Anterior cingulate cortex (tissue), 58 donors: ENCODE data around the gene STMND1.

ENCODE experiments used
- DNase-seq, 58 donors: peaks; one replicate each; lab custom pipeline; 2025; lab: John Stamatoyannopoulos, UW

Gene STMND1

DNA sequence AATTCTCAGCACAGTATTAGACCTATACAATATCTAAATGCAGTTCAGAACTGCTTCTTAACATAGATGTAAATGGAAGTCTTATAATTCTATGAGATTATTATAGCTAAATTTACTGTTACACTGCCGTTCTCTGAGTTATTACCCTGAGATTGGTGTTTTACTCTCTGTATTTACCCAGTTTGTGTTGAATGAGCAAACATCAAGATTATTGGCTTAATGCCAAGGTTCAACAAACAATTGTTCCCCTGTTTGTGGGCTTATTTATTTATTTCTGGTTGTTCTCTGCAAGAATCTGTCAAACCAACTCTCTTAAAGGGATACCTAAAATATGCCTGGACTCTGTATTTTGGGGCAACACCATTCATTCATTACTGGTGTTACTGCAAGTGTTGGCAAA is 5.2 kb upstream of the STMND1 start:
- peak in 2 of 58 donors; percentile 21 to 78 for DNase-seq

DNA sequence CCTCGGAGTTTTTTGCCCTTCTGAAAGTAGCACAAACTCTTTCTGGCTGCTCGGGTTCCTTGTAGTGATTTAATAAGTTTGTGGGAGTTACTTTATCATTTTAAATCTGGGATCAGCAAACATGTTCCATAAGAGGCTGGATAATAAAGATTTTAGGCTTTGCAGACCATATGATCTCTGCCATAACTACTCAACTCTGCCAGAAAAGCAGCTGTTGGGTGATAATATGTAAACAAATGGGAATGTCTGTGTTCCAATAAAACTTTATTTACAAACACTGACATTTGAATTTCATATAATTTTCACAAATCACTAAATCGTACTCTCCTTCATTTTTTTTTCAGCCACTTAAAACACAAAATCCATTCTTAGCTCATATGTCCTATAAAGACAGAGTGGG is 3.9 kb upstream of the STMND1 start:
- DNase-seq, result no peak

- no peak for DNase-seq
Measured at GRCh38 chr6:17098538-17098937, 3.3 kb upstream of the STMND1 start.

GRCh38 chr6:17099401-17100059 is 2.3 kb upstream of the STMND1 start:
- no peak for DNase-seq

DNA sequence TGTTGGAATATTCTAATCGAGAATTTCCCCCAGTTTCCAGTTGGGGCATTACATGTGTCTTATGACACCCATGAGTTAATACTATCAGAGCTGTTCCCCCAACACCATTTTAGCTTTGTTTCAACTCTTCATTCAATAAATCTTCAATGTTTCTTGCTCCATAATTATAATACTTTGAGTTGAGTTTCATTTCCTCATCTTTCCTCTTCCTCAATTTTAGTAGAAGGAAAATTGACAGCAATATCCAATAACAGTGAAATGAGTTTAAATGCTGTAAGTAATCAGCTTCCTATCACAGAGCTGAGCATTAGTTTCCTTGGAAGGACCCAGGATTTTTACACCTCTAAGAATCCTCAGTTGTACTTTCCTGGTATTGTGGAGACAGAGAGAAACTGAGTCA is 1.0 kb upstream of the STMND1 start:
- DNase-seq, result no peak

- DNase-seq, result no peak
Measured at GRCh38 chr6:17102258-17102870, 514 bp downstream of the STMND1 start.

DNA sequence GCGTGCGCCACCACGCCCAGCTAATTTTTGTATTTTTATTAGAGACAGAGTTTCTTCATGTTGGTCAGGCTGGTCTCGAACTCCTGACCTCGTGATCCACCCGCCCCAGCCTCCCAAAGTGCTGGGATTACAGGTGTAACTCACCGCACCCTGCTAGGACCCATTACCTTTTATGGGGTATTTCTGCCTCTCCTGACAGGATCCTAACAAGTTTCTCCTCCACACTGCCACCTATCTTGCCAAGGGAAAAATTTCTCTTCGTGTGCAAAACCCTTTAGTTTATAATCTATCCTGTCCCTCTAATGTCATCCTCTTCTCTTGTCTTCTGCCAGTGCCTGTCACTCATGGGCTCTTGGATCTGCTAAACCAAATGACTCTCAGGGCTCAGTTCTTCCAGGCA is 1.9 kb downstream of the STMND1 start:
- no peak for DNase-seq

- DNase-seq, result no peak
Measured at GRCh38 chr6:17107863-17108262, 6.0 kb downstream of the STMND1 start.

DNA sequence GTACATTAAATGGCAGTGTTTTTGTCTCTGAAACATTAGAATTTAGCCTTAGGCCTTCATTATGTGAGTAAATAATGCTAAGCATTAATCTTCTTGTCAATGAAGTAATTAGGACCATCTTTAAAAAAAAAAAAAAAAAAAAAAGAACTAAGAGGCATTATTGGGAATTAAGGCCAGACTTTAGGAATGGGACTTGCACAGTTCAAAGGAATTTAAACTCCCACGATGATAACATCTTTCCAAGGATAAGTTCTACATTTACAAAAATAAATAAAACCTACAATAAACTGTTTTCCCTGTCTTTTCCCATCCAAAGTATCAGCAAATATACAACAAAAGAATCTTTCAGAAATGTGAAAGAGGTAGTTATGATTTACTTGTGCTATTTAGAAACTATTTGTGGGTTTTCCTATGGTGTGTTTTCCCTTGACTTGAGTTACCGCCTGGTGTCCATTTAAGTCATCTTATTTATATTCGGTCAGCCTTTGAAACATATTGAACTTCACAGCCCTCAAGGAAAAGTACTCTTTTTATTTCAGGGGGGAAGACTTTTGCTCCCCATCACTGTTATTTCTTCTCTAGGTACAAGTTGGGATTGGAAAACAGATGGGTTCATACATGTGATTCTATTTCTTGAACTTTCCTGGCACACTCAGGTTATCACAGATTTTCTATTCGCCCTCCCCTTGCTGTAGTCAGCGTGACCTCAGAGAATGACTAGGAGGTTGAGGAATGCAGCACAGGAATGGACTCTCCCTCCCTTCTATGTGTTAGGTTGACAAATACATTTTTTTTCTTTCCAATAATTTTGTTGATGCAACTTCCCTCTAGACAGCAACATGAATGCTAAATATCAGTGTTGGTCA is 13.6 kb downstream of the STMND1 start:
- no peak for DNase-seq

- DNase-seq, result no peak
Measured at GRCh38 chr6:17116117-17116440, 14.2 kb downstream of the STMND1 start.

- DNase-seq, result no peak
Measured at GRCh38 chr6:17120019-17120418, 18.2 kb downstream of the STMND1 start.

DNA sequence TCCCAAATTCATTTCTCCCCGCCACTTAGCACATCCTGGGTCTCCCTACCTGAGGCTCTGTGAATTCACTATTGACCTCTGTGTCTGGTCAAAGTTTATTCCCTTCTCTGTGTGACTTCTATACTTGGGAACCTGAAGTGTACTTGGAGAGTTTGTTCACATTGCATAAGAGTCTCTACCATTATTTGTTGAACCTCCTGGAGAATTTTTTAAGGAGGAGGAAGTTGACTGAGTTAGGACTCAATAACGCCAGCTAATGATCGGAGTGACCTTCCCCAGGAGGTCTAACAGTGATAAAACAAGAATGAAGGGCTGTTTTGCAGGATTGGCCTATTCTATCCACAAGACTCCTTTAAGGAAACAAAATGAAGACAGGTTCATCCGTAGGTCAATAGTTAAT is 23.6 kb downstream of the STMND1 start:
- DNase-seq, result no peak

GRCh38 chr6:17130786-17131185 is 28.9 kb downstream of the STMND1 start:
- no peak for DNase-seq

DNA sequence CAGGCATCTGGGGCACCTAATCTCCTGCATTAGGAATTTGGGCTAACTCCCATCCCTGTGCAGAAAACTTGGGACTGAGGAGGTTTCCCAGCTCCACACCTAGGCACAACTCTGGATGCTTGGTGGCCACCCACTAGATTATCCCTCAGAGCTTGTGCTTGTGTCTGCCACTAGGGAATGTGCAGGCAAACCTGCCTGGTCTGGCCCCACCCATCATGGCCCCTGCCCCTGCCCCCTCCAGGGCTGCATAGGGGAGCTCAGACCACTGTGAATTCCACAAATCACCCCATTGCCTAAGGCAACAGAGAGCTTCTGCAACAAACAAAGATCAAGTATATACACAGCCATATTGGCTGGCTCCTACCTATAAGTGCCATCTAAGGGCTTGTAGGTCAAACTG is 31.1 kb downstream of the STMND1 start:
- no peak for DNase-seq

GRCh38 chr6:17138033-17138432 is 36.2 kb downstream of the STMND1 start:
- no peak for DNase-seq

GRCh38 chr6:17144016-17144415 is 42.2 kb downstream of the STMND1 start:
- DNase-seq, result no peak

DNA sequence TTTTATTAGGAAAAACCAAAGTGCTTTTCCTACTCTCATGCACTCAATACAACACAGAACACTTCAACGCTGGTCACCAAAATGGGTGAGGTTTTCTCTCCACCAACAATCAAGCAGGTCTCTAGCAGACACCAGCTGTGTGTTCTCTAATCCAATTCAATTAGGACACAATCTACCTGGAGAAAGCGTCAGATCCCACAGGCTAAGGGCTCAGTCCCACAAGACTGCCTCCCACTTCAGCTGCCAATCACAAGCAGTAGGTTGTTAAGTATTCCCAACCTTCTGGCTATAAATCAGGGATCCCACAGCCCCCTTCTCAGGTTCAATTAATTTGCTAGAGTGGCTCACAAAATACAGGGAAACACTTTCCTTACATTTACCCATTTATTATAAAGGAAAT is 47.7 kb downstream of the STMND1 start:
- DNase-seq, result no peak

DNA sequence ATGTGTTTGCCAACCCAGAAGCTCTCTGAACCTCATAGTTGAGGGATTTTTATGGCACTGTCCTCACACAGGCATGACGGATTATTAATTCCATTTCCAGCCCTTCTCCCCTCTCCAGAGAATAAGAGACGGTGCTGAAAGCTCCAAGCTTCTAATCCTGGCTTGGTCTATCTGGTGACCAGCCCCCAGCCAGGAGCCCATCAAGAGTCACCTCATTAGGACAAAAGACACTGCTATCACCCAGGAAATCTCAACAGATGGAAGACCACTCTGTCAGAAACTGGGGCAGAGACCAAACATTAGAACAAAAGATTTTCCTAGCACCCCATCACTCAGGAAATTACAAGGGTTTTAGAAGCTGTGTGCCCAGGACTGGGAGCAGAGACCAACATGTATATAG is 48.2 kb downstream of the STMND1 start:
- DNase-seq, result no peak

DNA sequence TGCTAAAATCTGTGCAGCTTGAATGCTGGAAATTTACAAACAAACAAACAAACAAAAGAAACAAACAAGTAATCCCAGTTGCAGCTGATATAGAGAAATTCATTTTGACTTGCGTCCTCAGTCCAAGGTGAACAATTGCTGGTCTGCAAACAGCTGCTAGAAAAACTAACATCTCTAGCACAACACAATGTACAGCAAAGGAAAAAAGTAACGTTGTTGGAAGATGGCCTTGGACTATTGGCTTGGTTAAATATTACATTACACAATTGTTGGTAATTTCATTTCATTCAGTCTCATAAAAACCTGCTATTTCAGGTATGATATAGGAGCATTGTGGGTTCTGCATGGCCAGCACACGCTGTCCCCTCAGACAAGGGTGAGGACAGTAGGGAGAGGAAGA is 50.0 kb downstream of the STMND1 start:
- no peak for DNase-seq

DNA sequence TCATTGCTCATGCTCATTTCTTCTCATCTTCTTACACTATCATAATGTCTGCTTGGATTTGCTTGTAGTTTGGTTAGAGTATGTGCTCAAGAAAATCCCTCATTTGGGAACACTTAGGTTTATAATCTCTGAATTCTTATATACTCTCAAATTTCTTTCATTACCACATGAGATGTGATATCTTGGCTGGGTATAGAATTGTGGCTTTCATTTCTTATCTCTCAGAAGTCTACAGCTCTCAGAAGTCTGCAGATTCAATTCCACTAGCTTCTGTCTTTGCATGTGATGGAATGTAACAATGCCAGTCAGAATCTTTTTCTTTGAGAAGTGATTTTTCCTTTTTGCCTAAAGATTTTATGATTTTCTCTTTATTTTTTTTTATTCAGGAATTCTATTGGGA is 50.9 kb downstream of the STMND1 start:
- DNase-seq, result no peak

GRCh38 chr6:17156112-17156921 is 54.5 kb downstream of the STMND1 start:
- peak in 41 of 58 donors; percentile 2 to 79 (median 30) for DNase-seq
